22Rv1 (cell line): ENCODE results near the gene TBX10.

Experiments
- H3K27ac ChIP-seq: fragments of 450-650 bp; 2 replicates; pipeline ENCODE4 v1.5.1; 2017
- ZFX ChIP-seq: fragments of 450-650 bp; IDR thresholded peaks from 2 replicates; pipeline ENCODE4 v1.6.1; 2017; ENCODE audit warnings: antibody characterized with exemption, borderline replicate concordance
- TF ChIP-seq, protein P1 (sequence below): fragments of 450-650 bp; IDR thresholded peaks from 2 replicates; pipeline ENCODE4 v1.5.1; 2017; ENCODE audit warnings: mild to moderate bottlenecking

TBX10 gene

DNA sequence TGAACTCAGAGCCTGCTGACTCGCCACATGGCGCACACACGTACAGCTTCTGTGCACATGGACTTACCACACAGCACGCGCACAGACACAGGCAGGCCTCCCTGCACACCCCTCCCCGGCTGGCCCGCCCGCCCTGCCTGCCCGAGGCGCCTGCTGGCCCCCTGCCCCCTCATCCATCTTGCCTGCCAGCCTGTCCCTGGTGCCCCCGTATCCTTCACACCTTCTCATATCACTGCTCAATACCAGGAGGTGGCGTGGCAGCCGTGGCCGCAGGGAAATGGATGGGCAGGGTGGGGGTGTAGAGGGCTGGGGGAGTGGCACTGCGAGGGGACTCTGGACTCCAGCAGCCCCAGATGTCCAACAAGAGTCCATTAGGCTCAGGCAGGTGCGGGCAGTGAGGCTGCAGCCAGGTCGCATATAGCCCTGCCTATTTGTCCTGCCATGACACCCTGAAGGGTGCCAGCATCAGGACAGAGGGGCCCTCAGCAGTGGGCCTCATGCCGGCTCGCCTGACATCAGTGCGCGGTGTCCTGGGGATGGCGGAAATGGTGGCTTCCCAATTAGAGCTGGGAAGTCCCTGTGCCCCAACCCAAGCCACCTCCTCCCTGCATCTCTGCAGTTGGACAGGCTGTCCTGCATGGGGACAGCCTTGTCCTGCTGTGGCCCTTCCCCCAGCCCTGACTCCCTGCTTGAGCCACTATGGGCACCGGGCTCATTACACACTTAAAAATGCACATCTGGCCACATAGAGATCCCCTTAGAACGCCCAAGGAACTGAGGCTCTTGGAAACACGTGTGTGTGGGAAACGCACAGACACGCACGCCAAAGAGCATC, 2.0 kb upstream of the TBX10 start:
- H3K27ac ChIP-seq, result no peak overlapping the region
- no peak for TF ChIP-seq ZFX
- TF ChIP-seq, protein P1, sequence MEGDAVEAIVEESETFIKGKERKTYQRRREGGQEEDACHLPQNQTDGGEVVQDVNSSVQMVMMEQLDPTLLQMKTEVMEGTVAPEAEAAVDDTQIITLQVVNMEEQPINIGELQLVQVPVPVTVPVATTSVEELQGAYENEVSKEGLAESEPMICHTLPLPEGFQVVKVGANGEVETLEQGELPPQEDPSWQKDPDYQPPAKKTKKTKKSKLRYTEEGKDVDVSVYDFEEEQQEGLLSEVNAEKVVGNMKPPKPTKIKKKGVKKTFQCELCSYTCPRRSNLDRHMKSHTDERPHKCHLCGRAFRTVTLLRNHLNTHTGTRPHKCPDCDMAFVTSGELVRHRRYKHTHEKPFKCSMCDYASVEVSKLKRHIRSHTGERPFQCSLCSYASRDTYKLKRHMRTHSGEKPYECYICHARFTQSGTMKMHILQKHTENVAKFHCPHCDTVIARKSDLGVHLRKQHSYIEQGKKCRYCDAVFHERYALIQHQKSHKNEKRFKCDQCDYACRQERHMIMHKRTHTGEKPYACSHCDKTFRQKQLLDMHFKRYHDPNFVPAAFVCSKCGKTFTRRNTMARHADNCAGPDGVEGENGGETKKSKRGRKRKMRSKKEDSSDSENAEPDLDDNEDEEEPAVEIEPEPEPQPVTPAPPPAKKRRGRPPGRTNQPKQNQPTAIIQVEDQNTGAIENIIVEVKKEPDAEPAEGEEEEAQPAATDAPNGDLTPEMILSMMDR, result no peak

DNA sequence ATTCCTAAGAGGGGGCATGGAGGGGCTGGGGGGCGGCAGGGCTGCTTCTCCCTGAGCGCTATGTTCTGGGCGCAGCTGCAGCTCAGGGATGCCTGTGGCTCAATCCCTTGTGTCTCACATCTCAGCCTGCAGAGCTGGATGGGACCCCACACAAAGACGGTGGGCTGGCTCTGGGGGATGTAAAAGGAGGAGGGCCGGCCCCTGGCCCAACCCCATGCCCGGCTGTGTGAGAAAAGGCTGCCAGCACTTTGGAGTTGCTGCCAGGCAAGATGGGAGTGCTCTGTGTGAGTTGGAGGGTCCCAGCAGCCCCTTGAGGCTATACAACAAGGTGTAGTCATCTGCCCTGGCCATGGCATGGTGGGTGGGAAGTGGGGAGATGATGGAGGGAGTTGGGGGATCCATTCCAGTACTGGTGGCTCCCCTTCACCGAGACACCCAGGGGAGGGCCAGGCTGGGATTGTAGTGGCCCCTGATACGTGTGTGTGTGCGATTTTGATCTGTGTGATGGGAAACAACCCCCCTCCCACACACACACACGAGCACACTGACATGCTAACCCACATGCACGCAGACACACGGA, 1.3 kb upstream of the TBX10 start:
- TF ChIP-seq, protein P1, result no peak
- TF ChIP-seq ZFX, result no peak
- no peak overlapping the region for H3K27ac ChIP-seq

DNA sequence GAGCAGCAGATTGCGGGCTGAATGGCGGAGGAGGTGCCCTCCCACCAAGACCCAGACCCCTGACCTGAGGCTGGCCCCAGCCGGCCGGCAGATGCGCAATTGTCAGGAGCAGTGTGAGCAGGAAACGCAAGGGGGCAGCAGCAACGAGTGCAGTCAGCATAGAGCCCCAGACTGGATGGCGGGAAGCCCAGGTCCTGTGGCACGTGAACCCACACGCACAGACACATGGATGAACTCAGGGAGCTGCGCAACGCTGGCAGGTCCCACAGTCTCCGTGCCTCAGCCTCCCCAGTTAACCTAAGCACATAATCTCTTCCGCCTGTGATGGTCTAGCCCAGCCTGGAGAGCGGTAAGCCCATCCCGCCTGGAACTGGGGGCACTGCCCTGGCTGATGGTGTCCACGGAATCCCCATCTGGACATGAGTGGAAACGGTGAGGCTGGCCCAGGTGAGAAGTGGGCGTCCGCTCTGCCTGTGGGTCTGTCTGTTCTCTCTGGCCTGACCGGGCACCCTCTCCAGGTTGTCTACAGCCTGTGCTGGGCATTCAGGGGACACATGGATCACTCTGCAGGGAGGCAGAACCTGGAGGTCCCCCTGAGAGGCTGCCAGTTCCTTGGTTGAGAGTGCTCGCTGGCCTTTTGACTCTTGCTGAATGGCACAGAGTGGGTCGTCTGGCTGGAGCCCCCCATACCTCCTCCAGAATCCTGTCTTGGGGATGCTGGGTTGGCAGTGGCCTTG, 626 bp upstream of the TBX10 start:
- TF ChIP-seq, protein P1, result peak; percentile 92
- TF ChIP-seq ZFX, result no peak
- no peak overlapping the region for H3K27ac ChIP-seq

DNA sequence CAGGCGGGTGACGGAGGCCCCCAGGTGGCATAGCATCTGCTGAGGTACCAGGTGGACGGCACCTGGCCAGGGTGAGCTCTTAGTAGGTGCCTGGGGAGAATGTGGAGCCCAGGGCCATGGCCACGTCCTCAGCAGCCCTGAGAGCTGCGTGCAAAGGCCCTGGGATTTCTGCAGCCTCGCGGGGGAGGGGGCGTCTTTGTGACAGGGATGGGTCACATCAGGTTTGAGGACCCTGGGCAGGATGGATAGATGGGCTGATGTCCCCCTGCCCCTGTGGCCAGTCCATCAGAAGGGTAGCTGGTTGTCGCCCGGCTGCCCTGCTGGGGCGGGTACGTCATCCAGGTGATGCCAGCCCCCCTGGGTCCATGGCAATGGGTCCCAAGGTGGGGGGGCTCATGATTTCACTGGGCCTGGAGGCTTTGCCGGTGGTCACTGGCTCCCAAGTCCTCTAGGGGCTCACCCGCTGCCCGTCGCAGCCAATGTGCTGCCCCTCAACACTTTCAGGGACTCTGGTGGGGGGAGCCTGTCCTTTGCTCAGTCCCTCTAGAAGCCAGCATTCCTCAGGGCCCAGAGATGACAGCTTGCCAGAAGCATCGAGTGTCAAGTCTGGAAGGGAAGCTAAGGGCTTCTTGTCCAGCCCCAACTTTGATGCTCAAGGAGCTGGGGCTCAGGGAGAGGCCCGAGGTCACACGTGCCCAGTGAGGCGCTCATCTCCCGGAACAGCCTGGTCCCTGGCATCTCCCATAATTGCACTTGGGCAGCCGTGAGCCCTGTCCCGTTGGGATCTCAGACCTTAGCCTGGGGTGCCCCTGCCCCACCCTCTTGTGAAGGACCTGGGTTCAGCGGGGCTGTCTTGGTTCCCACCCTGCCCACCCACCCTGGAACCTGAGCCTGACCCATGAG, 777 bp downstream of the TBX10 start:
- H3K27ac ChIP-seq, result no peak overlapping the region
- TF ChIP-seq, protein P1, result no peak
- TF ChIP-seq ZFX, result no peak

DNA sequence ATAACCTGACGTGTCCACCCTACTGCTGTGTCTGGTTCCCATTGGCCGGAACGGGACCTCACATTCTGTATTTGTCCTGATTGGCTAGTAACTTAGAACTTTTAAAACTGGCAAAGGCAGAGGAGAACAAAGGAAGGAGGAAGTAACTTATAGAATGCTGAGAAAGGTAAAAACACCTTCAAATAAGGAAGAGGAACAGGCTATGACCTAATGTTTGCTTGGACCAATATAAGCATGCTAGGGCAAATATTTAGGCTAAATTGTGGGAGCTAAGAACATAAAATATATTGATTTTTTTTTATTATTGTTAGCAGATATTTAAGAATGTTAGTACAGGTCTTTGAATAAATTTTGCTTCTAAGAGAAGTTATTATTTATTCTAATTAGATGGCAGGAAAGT, 2.1 kb downstream of the TBX10 start:
- peak overlapping the region; percentile 59 for H3K27ac ChIP-seq

GRCh38 chr11:67636962-67637361, 2.6 kb downstream of the TBX10 start:
- H3K27ac ChIP-seq, result peak overlapping the region; percentile 59
- TF ChIP-seq ZFX, result no peak
- TF ChIP-seq, protein P1, result no peak

DNA sequence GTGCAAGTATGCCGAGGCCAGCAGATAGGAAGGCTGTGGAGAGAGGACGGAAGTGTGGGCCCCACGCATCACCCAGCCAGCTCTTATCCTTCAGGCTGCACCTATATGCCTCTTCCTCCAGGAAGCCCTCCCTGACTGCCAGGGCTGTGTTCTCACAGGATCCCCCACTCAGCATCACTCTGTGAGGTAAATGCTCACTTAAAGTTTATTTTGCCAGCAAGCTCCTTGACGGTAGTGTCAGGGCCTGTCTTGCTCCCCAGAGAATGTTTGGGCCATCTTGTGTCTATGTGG, 4.4 kb downstream of the TBX10 start:
- no peak for TF ChIP-seq ZFX
- TF ChIP-seq, protein P1, result no peak
- H3K27ac ChIP-seq, result no peak overlapping the region
